HepG2 (cell line): ENCODE results near the gene RNF150. TPM values are rescaled to one million over a fixed set of nuclear protein-coding genes. Genes with fewer than 3 reads are reported as not detected.

ENCODE experiments used
- ATAC-seq: fragments of 200-7000 bp; cut with Tn5 transposase; 3 replicates; pipeline ENCODE4 v1.9.1; 2020; ENCODE audit warnings: mild to moderate bottlenecking, moderate library complexity
- BruUV-seq: library from RNA; stranded (reverse); fragments of 400-500 nt; replicated peaks from 2 replicates; lab custom pipeline; 2021; lab: Mats Ljungman, UMichigan
- CTCF ChIA-PET: fragments of 300-600 bp; formaldehyde crosslinking; extraction: SDS; loops from one replicate; lab custom pipeline; 2021; ENCODE audit warnings: low total read pairs, inconsistent platforms, low intra/inter-chr PET ratio; lab: Yijun Ruan, JAX
- POLR2A ChIA-PET: fragments of 350-600 bp; sonication (Branson Sonifier 250); formaldehyde crosslinking; loops from one replicate; lab custom pipeline; 2020; ENCODE audit warnings: antibody characterized with exemption, inconsistent platforms; lab: Yijun Ruan, JAX
- DNase-seq: peaks from one replicate; pipeline ENCODE4 v3.0.0-alpha.2; 2015; ENCODE audit warnings: low spot score
- FAIRE-seq: peaks from 3 replicates; lab custom pipeline; 2011; peaks lifted over from hg19 to GRCh38; lab: Jason Lieb, UNC
- H2AFZ ChIP-seq: one replicate; pipeline ENCODE4 v1.6.1; 2011; ENCODE audit warnings: low read length, inconsistent platforms
- H3K27ac ChIP-seq: fragments of 300-600 bp; 3 replicates; pipeline ENCODE4 v1.8.0; 2011; ENCODE audit warnings: mixed run types, mild to moderate bottlenecking, mixed read lengths, low read length, inconsistent platforms; ENCODE audit not compliant: insufficient read depth; ENCODE audit errors: extremely low read length
- H3K27me3 ChIP-seq, 2 experiments: fragments of 200-600 bp in 1 of 2; 2 replicates in 1 of 2; 3 replicates in 1 of 2; pipeline versions ENCODE4 v1.6.0 to v1.8.0; 2011; ENCODE audit warnings: low read length in 2 of 2, mild to moderate bottlenecking in 2 of 2, moderate library complexity in 2 of 2, inconsistent platforms in 1 of 2; ENCODE audit not compliant: insufficient read depth in 2 of 2, control insufficient read depth in 1 of 2
- H3K36me3 ChIP-seq, 2 experiments: fragments of 200-600 bp in 1 of 2; replicated peaks in 1 of 2; 2 replicates in 1 of 2; 3 replicates in 1 of 2; pipeline versions ENCODE4 v1.5.1 to v1.8.0; 2011; ENCODE audit warnings: low read length in 2 of 2, inconsistent platforms in 1 of 2; ENCODE audit not compliant: insufficient read depth in 2 of 2, control insufficient read depth in 1 of 2
- H3K4me1 ChIP-seq: 2 replicates; pipeline ENCODE4 v1.5.1; 2012; ENCODE audit warnings: low read length, inconsistent platforms; ENCODE audit not compliant: insufficient read depth
- H3K4me2 ChIP-seq: 2 replicates; pipeline ENCODE4 v1.6.0; 2011; ENCODE audit warnings: low read depth, low read length, inconsistent platforms
- H3K4me3 ChIP-seq, 3 experiments: fragments of 200-600 bp in 1 of 3; sonication (generic), shearing (Covaris generic) in 1 of 3; replicated peaks in 1 of 3; 2 replicates each; pipeline ENCODE4 v1.5.1; 2011 to 2016; ENCODE audit warnings: low read length in 3 of 3, inconsistent platforms in 2 of 3, low read depth in 2 of 3, mild to moderate bottlenecking in 2 of 3, control low read depth in 1 of 3, mixed read lengths in 1 of 3; ENCODE audit not compliant: insufficient read depth in 1 of 3
- H3K79me2 ChIP-seq: one replicate; pipeline ENCODE4 v1.6.1; 2011; ENCODE audit warnings: low read length, inconsistent platforms; ENCODE audit not compliant: insufficient read depth
- H3K9ac ChIP-seq: 2 replicates; pipeline ENCODE4 v1.6.0; 2011; ENCODE audit warnings: mild to moderate bottlenecking, low read depth, low read length, inconsistent platforms; ENCODE audit not compliant: insufficient read depth
- H3K9me3 ChIP-seq: 2 replicates; pipeline ENCODE4 v1.5.1; 2012; ENCODE audit warnings: mild to moderate bottlenecking, low read length
- H4K20me1 ChIP-seq: 2 replicates; pipeline ENCODE4 v1.6.0; 2011; ENCODE audit warnings: inconsistent platforms, mild to moderate bottlenecking, low read length, moderate library complexity; ENCODE audit not compliant: insufficient read depth
- FOXA3 ChIP-seq: IDR thresholded peaks from 2 replicates; pipeline ENCODE4 v1.6.1; 2016; ENCODE audit warnings: missing genetic modification reagents, missing compliant biosample characterization
- HMGA1 ChIP-seq: sonication (generic); formaldehyde crosslinking; conservative IDR thresholded peaks from 2 replicates; pipeline ENCODE4 v1.4.0; 2020; ENCODE audit warnings: missing genetic modification reagents
- HNF1B ChIP-seq: sonication (generic); formaldehyde crosslinking; IDR thresholded peaks from 2 replicates; pipeline ENCODE4 v1.5.1; 2020; ENCODE audit warnings: mild to moderate bottlenecking, moderate library complexity, missing genetic modification reagents
- MEIS1 ChIP-seq: sonication (generic); formaldehyde crosslinking; IDR thresholded peaks from 2 replicates; pipeline ENCODE4 v1.9.0; 2021; ENCODE audit warnings: mild to moderate bottlenecking, missing genetic modification reagents, moderate library complexity, borderline replicate concordance
- SAP130 ChIP-seq: IDR thresholded peaks from 2 replicates; pipeline ENCODE4 v1.6.1; 2016; ENCODE audit warnings: low read depth
- SOX5 ChIP-seq: IDR thresholded peaks from 2 replicates; pipeline ENCODE4 v1.6.1; 2016; ENCODE audit warnings: borderline replicate concordance
- SP5 ChIP-seq: IDR thresholded peaks from 2 replicates; pipeline ENCODE4 v1.6.1; 2016; ENCODE audit warnings: low read depth, borderline replicate concordance
- TSC22D2 ChIP-seq: sonication (generic); formaldehyde crosslinking; IDR thresholded peaks from 2 replicates; pipeline ENCODE4 v1.5.1; 2020; ENCODE audit warnings: missing genetic modification reagents, mild to moderate bottlenecking, borderline replicate concordance
- ZNF253 ChIP-seq: sonication (generic); formaldehyde crosslinking; IDR thresholded peaks from 2 replicates; pipeline ENCODE4 v1.8.0; 2022; ENCODE audit warnings: mild to moderate bottlenecking, missing genetic modification reagents, borderline replicate concordance
- ZNF567 ChIP-seq: sonication (generic); formaldehyde crosslinking; IDR thresholded peaks from 2 replicates; pipeline ENCODE4 v1.8.1; 2023; ENCODE audit warnings: mild to moderate bottlenecking, missing genetic modification reagents, borderline replicate concordance
- ZNF839 ChIP-seq: sonication (generic); formaldehyde crosslinking; IDR thresholded peaks from 2 replicates; pipeline ENCODE4 v1.4.0; 2020; ENCODE audit warnings: missing genetic modification reagents, mild to moderate bottlenecking, borderline replicate concordance
- WGBS: methylation state at CpG from one replicate; pipeline ENCODE4 v1.1.6; 2017; ENCODE audit warnings: low lambda C conversion rate; 5-methylcytosine and 5-hydroxymethylcytosine counted together
- in situ Hi-C: cut with HindIII; loops from 2 replicates; pipeline ENCODE4 v1.10.0; 2017; ENCODE audit warnings: low pct_unique_long_range_greater_than_20kb; ENCODE audit not compliant: extremely low pct_ligation_motif_present
- intact Hi-C: fragments of 100-400 bp; cut with micrococcal nuclease; formaldehyde crosslinking; loops from one replicate; pipeline ENCODE4 v1.10.0; 2022; ENCODE audit not compliant: unreplicated experiment
- polyA plus RNA-seq, 8 experiments: library from polyadenylated mRNA; depleted of rRNA in 3 of 8; stranded (reverse) in 7 of 8; unstranded in 1 of 8; fragments of >200 nt; fragmentation: Illumina TruSeq in 4 of 8; extraction: Trizol in 4 of 8; gene quantifications; 2 replicates each; pipeline versions ENCODE4 v1.2.1 to v1.2.3, GENCODE V29; 2011 to 2016; ENCODE audit warnings: low read depth in 4 of 8, missing spikeins in 1 of 8, mixed read lengths in 1 of 8; ENCODE audit not compliant: insufficient read depth in 1 of 8
- total RNA-seq, 5 experiments: library from RNA; depleted of rRNA; stranded (reverse); fragments of >200 nt; fragmentation: Illumina TruSeq; extraction: Trizol; gene quantifications; 2 replicates each; pipeline ENCODE4 v1.2.3, GENCODE V29; 2016; ENCODE audit warnings: low read depth in 1 of 5

The RNF150 gene
- total and polyA plus RNA-seq, 2 of the 13 experiments (the other 11 are each of a cell fraction or from before 2014, with no cell fraction given), result 0.02 to 0.03 TPM

- no peak overlapping the region for H3K9ac ChIP-seq
- in situ Hi-C loops, result no loop called here
- no peaks in the 10 kb centered on the region for H3K79me2 ChIP-seq
- no peaks in the 10 kb centered on the region; a peak in 1 of 5 replicates for H3K27me3 ChIP-seq
- ChIA-PET POLR2A (no interaction called here), CTCF (no interaction called here)
- no peaks in the 10 kb centered on the region for H3K4me1 ChIP-seq
- WGBS, result 0% methylated on average over 8 of the region's 9 CpGs
- no peaks in the 10 kb centered on the region for H3K36me3 ChIP-seq
- FAIRE-seq (no peak), DNase-seq (no peak), ATAC-seq (no peak)
- intact Hi-C loops, result no loop called here
- H3K27ac ChIP-seq, result no peak overlapping the region
- H3K4me2 ChIP-seq, result no peak overlapping the region
- no peaks in the 10 kb centered on the region for H3K9me3 ChIP-seq
- TF ChIP-seq ZNF567 (CRISPR knock-in tag) (no peak), SAP130 (CRISPR knock-in tag) (no peak), ZNF253 (CRISPR knock-in tag) (no peak), HMGA1 (CRISPR knock-in tag) (no peak), SP5 (CRISPR knock-in tag) (no peak), ZNF839 (no peak), FOXA3 (CRISPR knock-in tag) (no peak), SOX5 (CRISPR knock-in tag) (no peak), MEIS1 (CRISPR knock-in tag) (no peak), TSC22D2 (no peak), HNF1B (CRISPR knock-in tag) (no peak)
- no TSS peak for BruUV-seq
- H4K20me1 ChIP-seq, result no peaks in the 10 kb centered on the region
- H3K4me3 ChIP-seq, result no peak overlapping the region
- H2AFZ ChIP-seq, result no peak overlapping the region
These were observed 229.5 kb downstream of the RNF150 start for GRCh38 chr4:140903522-140904475.
